ENCODE measurements around the gene SFT2D3. TPM values are rescaled to one million over a fixed set of nuclear protein-coding genes. Genes with fewer than 3 reads are reported as not detected.

SFT2D3 gene
- total and polyA plus RNA-seq, 2 of the 13 experiments (the other 11 are each of a cell fraction or from before 2014, with no cell fraction given), result 8.3 to 9.4 TPM

- TF ChIP-seq, protein P1, sequence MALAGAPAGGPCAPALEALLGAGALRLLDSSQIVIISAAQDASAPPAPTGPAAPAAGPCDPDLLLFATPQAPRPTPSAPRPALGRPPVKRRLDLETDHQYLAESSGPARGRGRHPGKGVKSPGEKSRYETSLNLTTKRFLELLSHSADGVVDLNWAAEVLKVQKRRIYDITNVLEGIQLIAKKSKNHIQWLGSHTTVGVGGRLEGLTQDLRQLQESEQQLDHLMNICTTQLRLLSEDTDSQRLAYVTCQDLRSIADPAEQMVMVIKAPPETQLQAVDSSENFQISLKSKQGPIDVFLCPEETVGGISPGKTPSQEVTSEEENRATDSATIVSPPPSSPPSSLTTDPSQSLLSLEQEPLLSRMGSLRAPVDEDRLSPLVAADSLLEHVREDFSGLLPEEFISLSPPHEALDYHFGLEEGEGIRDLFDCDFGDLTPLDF (CRISPR knock-in tag; IDR thresholded peaks at IDR 0.05), result peak; percentile 54; the same call in 1 of the 2 replicates
- TF ChIP-seq SRSF9 (IDR thresholded peaks at IDR 0.05; ENCODE audit: borderline replicate concordance, insufficient read depth, low read depth, low read length, poor library complexity, severe bottlenecking) (no peak), ZNF75D (CRISPR knock-in tag; IDR thresholded peaks at IDR 0.05; ENCODE audit: borderline replicate concordance) (no peak), NR2F2 (IDR thresholded peaks at IDR 0.05; ENCODE audit: borderline replicate concordance, low read depth) (no peak; the same call in 1 of the 2 replicates), SALL2 (CRISPR knock-in tag; IDR thresholded peaks at IDR 0.05) (no peak; the same call in 1 of the 2 replicates), ZNF264 (CRISPR knock-in tag; IDR thresholded peaks at IDR 0.05) (peak; percentile 80; the same call in 1 of the 2 replicates), ATRX (CRISPR knock-in tag; IDR thresholded peaks at IDR 0.05; ENCODE audit: borderline replicate concordance) (peak; percentile 48; the same call in 1 of the 2 replicates), ZNF557 (CRISPR knock-in tag; IDR thresholded peaks at IDR 0.05) (peak; percentile 44), MXD4 (CRISPR knock-in tag; IDR thresholded peaks at IDR 0.05) (peak; percentile 32), KAT7 (CRISPR knock-in tag; IDR thresholded peaks at IDR 0.05; ENCODE audit: borderline replicate concordance) (peak; percentile 81), TBX3 (IDR thresholded peaks at IDR 0.05; ENCODE audit: borderline replicate concordance) (no peak), ESRRA (CRISPR knock-in tag; IDR thresholded peaks at IDR 0.05; ENCODE audit: low read depth) (no peak; the same call in 1 of the 2 replicates), ZNF567 (CRISPR knock-in tag; IDR thresholded peaks at IDR 0.05; ENCODE audit: borderline replicate concordance) (no peak), TAF1 (CRISPR knock-in tag; IDR thresholded peaks at IDR 0.05) (peak; percentile 97), EP300 (IDR thresholded peaks at IDR 0.05; ENCODE audit: low read depth in 2 of 2, low read length in 2 of 2) (no peak; a peak in 1 of 4 replicates), EP300 (CRISPR knock-in tag; IDR thresholded peaks at IDR 0.05; ENCODE audit: borderline replicate concordance) (peak; percentile 37; the same call in 1 of the 2 replicates), ZNF589 (CRISPR knock-in tag; conservative IDR thresholded peaks at IDR 0.05) (0 out of 2 replicates have a peak, but pooled peaks have one; percentile 82), SMARCC2 (IDR thresholded peaks at IDR 0.05) (no peak), NFYB (CRISPR knock-in tag; IDR thresholded peaks at IDR 0.05) (peak; percentile 88), ZNF333 (CRISPR knock-in tag; IDR thresholded peaks at IDR 0.05; ENCODE audit: borderline replicate concordance) (no peak), MYC (CRISPR knock-in tag; IDR thresholded peaks at IDR 0.05; ENCODE audit: borderline replicate concordance) (peak; percentile 83), ZNF788 (CRISPR knock-in tag; IDR thresholded peaks at IDR 0.05; ENCODE audit: borderline replicate concordance) (peak; percentile 85; the same call in 1 of the 2 replicates), MIER3 (CRISPR knock-in tag; IDR thresholded peaks at IDR 0.05; ENCODE audit: borderline replicate concordance) (peak; percentile 67; the same call in 1 of the 2 replicates), YEATS4 (CRISPR knock-in tag; IDR thresholded peaks at IDR 0.05; ENCODE audit: borderline replicate concordance) (0 out of 2 replicates have a peak, but pooled peaks have one; percentile 22), ZNF383 (CRISPR knock-in tag; IDR thresholded peaks at IDR 0.05; ENCODE audit: borderline replicate concordance) (0 out of 2 replicates have a peak, but pooled peaks have one; percentile 24)
- TF ChIP-seq, protein P2, sequence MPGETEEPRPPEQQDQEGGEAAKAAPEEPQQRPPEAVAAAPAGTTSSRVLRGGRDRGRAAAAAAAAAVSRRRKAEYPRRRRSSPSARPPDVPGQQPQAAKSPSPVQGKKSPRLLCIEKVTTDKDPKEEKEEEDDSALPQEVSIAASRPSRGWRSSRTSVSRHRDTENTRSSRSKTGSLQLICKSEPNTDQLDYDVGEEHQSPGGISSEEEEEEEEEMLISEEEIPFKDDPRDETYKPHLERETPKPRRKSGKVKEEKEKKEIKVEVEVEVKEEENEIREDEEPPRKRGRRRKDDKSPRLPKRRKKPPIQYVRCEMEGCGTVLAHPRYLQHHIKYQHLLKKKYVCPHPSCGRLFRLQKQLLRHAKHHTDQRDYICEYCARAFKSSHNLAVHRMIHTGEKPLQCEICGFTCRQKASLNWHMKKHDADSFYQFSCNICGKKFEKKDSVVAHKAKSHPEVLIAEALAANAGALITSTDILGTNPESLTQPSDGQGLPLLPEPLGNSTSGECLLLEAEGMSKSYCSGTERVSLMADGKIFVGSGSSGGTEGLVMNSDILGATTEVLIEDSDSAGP (CRISPR knock-in tag; IDR thresholded peaks at IDR 0.05; ENCODE audit: borderline replicate concordance), result peak; percentile 83; the same call in 1 of the 2 replicates
- TF ChIP-seq, protein P3, sequence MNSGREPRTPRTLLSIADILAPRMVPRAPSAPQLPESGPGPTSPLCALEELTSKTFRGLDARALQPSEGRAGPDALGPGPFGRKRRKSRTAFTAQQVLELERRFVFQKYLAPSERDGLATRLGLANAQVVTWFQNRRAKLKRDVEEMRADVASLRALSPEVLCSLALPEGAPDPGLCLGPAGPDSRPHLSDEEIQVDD (CRISPR knock-in tag; IDR thresholded peaks at IDR 0.05; ENCODE audit: borderline replicate concordance), result no peak
- TF ChIP-seq, protein P4, sequence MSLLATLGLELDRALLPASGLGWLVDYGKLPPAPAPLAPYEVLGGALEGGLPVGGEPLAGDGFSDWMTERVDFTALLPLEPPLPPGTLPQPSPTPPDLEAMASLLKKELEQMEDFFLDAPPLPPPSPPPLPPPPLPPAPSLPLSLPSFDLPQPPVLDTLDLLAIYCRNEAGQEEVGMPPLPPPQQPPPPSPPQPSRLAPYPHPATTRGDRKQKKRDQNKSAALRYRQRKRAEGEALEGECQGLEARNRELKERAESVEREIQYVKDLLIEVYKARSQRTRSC (CRISPR knock-in tag; IDR thresholded peaks at IDR 0.05; ENCODE audit: low read depth), result no peak
Observed at GRCh38 chr2:127701193-127701650, at the start of gene SFT2D3 (continued).

Measured in HepG2 (cell line).